IPS-18c (cell line): ENCODE data around the gene MYO1B.
"Not testable (repeated sequence)": the region's sequence is repeated elsewhere in the genome, so short reads cannot be mapped to it uniquely, and the experiment has no call there.

Source experiments
- H3K4me3 ChIP-seq: 2 replicates; pipeline ENCODE4 v1.7.0; 2013; ENCODE audit warnings: low read depth, mild to moderate bottlenecking, low read length, moderate library complexity; ENCODE audit not compliant: insufficient read depth
- H3K9me3 ChIP-seq: one replicate; pipeline ENCODE4 v1.6.1; 2013; ENCODE audit warnings: mild to moderate bottlenecking, low read length, moderate library complexity; ENCODE audit not compliant: control insufficient read depth, insufficient read depth

MYO1B gene

GRCh38 chr2:191427031-191427430 is 181.8 kb downstream of the MYO1B start:
- Histone ChIP-seq H3K9me3 (no peaks in the 10 kb centered on the region), H3K4me3 (no peak overlapping the region)

- no peaks in the 10 kb centered on the region for H3K9me3 ChIP-seq
- no peak overlapping the region for H3K4me3 ChIP-seq
Observed at GRCh38 chr2:191428141-191428540, 182.9 kb downstream of the MYO1B start.

GRCh38 chr2:191430476-191430875 is 185.3 kb downstream of the MYO1B start:
- H3K9me3 ChIP-seq: no peaks in the 10 kb centered on the region

GRCh38 chr2:191432121-191432520 is 186.9 kb downstream of the MYO1B start:
- Histone ChIP-seq H3K9me3 (no peaks in the 10 kb centered on the region), H3K4me3 (no peak overlapping the region)

More at GRCh38 chr2:191430476-191430875, 185.3 kb downstream of the MYO1B start:
- H3K4me3 ChIP-seq: no peak overlapping the region

GRCh38 chr2:191434072-191434471 is 188.9 kb downstream of the MYO1B start:
- Histone ChIP-seq H3K4me3 (no peak overlapping the region), H3K9me3 (peaks cover 4% of the 10 kb centered on the region)

- H3K9me3 ChIP-seq: peaks cover 4% of the 10 kb centered on the region
- no peak overlapping the region for H3K4me3 ChIP-seq
Observed at GRCh38 chr2:191435141-191435540, 189.9 kb downstream of the MYO1B start.

- Histone ChIP-seq H3K9me3 (peaks cover 4% of the 10 kb centered on the region), H3K4me3 (no peak overlapping the region)
Observed at GRCh38 chr2:191436368-191437055, 191.3 kb downstream of the MYO1B start.

- Histone ChIP-seq H3K4me3 (no peak overlapping the region), H3K9me3 (peaks cover 4% of the 10 kb centered on the region)
Observed at GRCh38 chr2:191439481-191439880, 194.3 kb downstream of the MYO1B start.

- Histone ChIP-seq H3K9me3 (peaks cover 4% of the 10 kb centered on the region), H3K4me3 (no peak overlapping the region)
Observed at GRCh38 chr2:191441496-191442214, 196.5 kb downstream of the MYO1B start.

- H3K9me3 ChIP-seq: peaks cover 2% of the 10 kb centered on the region
- no peak overlapping the region for H3K4me3 ChIP-seq
Observed at GRCh38 chr2:191443446-191443845, 198.2 kb downstream of the MYO1B start.

GRCh38 chr2:191446910-191447309 is 201.7 kb downstream of the MYO1B start:
- H3K4me3 ChIP-seq: no peak overlapping the region

GRCh38 chr2:191451116-191451515 is 205.9 kb downstream of the MYO1B start:
- no peak overlapping the region for H3K4me3 ChIP-seq
- H3K9me3 ChIP-seq: peaks cover 3% of the 10 kb centered on the region

More at GRCh38 chr2:191446910-191447309, 201.7 kb downstream of the MYO1B start:
- no peaks in the 10 kb centered on the region for H3K9me3 ChIP-seq

- H3K4me3 ChIP-seq: no peak overlapping the region
- peaks cover 3% of the 10 kb centered on the region for H3K9me3 ChIP-seq
Observed at GRCh38 chr2:191452065-191452464, 206.9 kb downstream of the MYO1B start.

GRCh38 chr2:191453761-191454160 is 208.6 kb downstream of the MYO1B start:
- peaks cover 3% of the 10 kb centered on the region for H3K9me3 ChIP-seq
- H3K4me3 ChIP-seq: no peak overlapping the region

GRCh38 chr2:191456506-191456905 is 211.3 kb downstream of the MYO1B start:
- H3K4me3 ChIP-seq, H3K9me3 ChIP-seq: not testable (repeated sequence)

- H3K4me3 ChIP-seq: no peak overlapping the region
Observed at GRCh38 chr2:191459158-191459557, 214.0 kb downstream of the MYO1B start.

GRCh38 chr2:191462370-191462769 is 217.2 kb downstream of the MYO1B start:
- H3K4me3 ChIP-seq: no peak overlapping the region
- H3K9me3 ChIP-seq: peaks cover 2% of the 10 kb centered on the region

More at GRCh38 chr2:191459158-191459557, 214.0 kb downstream of the MYO1B start:
- peaks cover 6% of the 10 kb centered on the region for H3K9me3 ChIP-seq

GRCh38 chr2:191463790-191464189 is 218.6 kb downstream of the MYO1B start:
- Histone ChIP-seq H3K4me3 (no peak overlapping the region), H3K9me3 (peaks cover 2% of the 10 kb centered on the region)
